A549 treated with CpdA at 1 μM for 4 hours (cell line): ENCODE data around the gene BBX. TPM values are rescaled to one million over a fixed set of nuclear protein-coding genes. Genes with fewer than 3 reads are reported as not detected.

Experiments
- total RNA-seq: library from RNA; stranded (reverse); fragments of 200-300 nt; extraction: Qiagen RNA extraction; gene quantifications from 5 replicates; pipeline ENCODE4 v1.2.3, GENCODE V29; 2022; ENCODE audit warnings: low read depth

BBX gene
- total RNA-seq, result 13.2 to 26.8 TPM (median 19.0 TPM) in 5 replicates

GRCh38 chr3:107522510-107523288 lies at the start of gene BBX:
BBX (plus strand) TSS chr3:107522962; CDS start chr3:107710461, 187,499 bp downstream.

Other genes starting within 250 kb of the BBX start
- gene CCDC54, start 145.5 kb upstream of the BBX start, total RNA-seq, result not detected in 5 replicates